Measurements from ENCODE around the gene STX5. TPM values are rescaled to one million over a fixed set of nuclear protein-coding genes. Genes with fewer than 3 reads are reported as not detected.

The STX5 gene
- total and polyA plus RNA-seq, 10 of the 15 experiments (the other 5 are each of a cell fraction or from before 2014, with no cell fraction given): 3.8 to 35.4 (median 27.4) TPM

DNA sequence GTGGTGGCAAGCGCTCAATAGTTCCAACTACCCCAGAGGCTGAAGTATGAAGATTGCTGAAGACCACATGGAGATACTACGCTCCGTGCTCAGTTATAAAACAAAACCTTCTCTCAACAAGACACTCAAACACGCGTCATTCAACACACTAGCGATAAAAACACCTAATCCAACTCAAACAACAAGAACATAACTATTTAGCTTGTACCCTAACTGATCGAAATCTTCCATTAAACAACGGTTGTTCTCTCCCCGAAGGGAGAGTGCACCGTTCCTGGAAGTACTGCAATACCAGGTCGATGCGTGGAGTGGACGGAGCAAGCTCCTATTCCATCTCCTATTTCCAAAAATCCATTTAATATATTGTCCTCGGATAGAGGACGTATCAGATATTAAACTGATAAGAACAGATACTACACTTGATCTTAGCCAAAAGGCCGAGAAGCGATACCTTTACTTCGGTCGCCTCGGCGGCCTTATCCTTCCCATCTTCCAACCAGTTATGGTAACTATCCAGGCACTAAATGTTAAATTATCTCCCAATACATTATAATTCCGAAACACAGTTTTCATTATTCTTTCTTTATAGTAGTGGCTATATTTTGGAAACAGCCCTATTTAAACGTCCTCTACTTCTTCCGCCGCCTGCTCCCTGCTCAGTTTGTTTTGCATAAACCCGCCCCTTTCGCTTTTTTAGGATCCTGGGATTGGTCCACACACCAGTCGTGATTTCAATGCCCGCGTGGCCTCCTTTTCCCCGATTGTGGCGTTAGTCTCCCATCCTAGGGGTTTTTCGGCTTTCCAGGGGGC lies 9.7 kb upstream of the STX5 start (continued):
- TF ChIP-seq, protein P1, sequence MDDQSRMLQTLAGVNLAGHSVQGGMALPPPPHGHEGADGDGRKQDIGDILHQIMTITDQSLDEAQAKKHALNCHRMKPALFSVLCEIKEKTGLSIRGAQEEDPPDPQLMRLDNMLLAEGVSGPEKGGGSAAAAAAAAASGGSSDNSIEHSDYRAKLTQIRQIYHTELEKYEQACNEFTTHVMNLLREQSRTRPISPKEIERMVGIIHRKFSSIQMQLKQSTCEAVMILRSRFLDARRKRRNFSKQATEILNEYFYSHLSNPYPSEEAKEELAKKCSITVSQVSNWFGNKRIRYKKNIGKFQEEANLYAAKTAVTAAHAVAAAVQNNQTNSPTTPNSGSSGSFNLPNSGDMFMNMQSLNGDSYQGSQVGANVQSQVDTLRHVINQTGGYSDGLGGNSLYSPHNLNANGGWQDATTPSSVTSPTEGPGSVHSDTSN (IDR thresholded peaks at IDR 0.05; ENCODE audit: insufficient replicate concordance, low read depth, low read length): peak; percentile 74
- TF ChIP-seq ZNF622 (IDR thresholded peaks at IDR 0.05): peak; percentile 39; the same call in 1 of the 2 replicates
- peak; percentile 65 to 68 for TF ChIP-seq BHLHE40 (IDR thresholded peaks at IDR 0.05; ENCODE audit: borderline replicate concordance in 1 of 2, low read depth in 2 of 2, low read length in 1 of 2)
- TF ChIP-seq ZNF207 (IDR thresholded peaks at IDR 0.05; ENCODE audit: borderline replicate concordance): peak; percentile 100
- TF ChIP-seq, protein P2, sequence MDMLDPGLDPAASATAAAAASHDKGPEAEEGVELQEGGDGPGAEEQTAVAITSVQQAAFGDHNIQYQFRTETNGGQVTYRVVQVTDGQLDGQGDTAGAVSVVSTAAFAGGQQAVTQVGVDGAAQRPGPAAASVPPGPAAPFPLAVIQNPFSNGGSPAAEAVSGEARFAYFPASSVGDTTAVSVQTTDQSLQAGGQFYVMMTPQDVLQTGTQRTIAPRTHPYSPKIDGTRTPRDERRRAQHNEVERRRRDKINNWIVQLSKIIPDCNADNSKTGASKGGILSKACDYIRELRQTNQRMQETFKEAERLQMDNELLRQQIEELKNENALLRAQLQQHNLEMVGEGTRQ (IDR thresholded peaks at IDR 0.05; ENCODE audit: borderline replicate concordance, low read depth, low read length): no peak
- peak; percentile 100 for TF ChIP-seq SMAD1 (IDR thresholded peaks at IDR 0.05; ENCODE audit: low read depth, partially characterized antibody)
- no peak for TF ChIP-seq SUZ12 (IDR thresholded peaks at IDR 0.05; ENCODE audit: unreplicated experiment)
- TF ChIP-seq ZNF24 (IDR thresholded peaks at IDR 0.05): peak; percentile 92
- no peak for TF ChIP-seq BRCA1 (IDR thresholded peaks at IDR 0.05; ENCODE audit: low read depth, low read length)
- 0 out of 2 replicates have a peak, but pooled peaks have one; percentile 75 for TF ChIP-seq PAX8 (IDR thresholded peaks at IDR 0.05)
- peak; percentile 99; the same call in 1 of the 2 replicates for TF ChIP-seq WRNIP1 (IDR thresholded peaks at IDR 0.05; ENCODE audit: borderline replicate concordance, low read depth, low read length)
- TF ChIP-seq, protein P3, sequence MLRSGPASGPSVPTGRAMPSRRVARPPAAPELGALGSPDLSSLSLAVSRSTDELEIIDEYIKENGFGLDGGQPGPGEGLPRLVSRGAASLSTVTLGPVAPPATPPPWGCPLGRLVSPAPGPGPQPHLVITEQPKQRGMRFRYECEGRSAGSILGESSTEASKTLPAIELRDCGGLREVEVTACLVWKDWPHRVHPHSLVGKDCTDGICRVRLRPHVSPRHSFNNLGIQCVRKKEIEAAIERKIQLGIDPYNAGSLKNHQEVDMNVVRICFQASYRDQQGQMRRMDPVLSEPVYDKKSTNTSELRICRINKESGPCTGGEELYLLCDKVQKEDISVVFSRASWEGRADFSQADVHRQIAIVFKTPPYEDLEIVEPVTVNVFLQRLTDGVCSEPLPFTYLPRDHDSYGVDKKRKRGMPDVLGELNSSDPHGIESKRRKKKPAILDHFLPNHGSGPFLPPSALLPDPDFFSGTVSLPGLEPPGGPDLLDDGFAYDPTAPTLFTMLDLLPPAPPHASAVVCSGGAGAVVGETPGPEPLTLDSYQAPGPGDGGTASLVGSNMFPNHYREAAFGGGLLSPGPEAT (IDR thresholded peaks at IDR 0.05; ENCODE audit: low read depth): peak; percentile 88
- TF ChIP-seq POLR2AphosphoS5 (IDR thresholded peaks at IDR 0.05; ENCODE audit: low read length): peak; percentile 100
- TF ChIP-seq, protein P4, sequence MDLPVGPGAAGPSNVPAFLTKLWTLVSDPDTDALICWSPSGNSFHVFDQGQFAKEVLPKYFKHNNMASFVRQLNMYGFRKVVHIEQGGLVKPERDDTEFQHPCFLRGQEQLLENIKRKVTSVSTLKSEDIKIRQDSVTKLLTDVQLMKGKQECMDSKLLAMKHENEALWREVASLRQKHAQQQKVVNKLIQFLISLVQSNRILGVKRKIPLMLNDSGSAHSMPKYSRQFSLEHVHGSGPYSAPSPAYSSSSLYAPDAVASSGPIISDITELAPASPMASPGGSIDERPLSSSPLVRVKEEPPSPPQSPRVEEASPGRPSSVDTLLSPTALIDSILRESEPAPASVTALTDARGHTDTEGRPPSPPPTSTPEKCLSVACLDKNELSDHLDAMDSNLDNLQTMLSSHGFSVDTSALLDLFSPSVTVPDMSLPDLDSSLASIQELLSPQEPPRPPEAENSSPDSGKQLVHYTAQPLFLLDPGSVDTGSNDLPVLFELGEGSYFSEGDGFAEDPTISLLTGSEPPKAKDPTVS (IDR thresholded peaks at IDR 0.05; ENCODE audit: low read depth, low read length): peak; percentile 77
- TF ChIP-seq ZZZ3 (IDR thresholded peaks at IDR 0.05; ENCODE audit: control insufficient read depth, insufficient read length, low read depth): no peak
